ENCODE measurements around the gene PTPRT.

The PTPRT gene

DNA sequence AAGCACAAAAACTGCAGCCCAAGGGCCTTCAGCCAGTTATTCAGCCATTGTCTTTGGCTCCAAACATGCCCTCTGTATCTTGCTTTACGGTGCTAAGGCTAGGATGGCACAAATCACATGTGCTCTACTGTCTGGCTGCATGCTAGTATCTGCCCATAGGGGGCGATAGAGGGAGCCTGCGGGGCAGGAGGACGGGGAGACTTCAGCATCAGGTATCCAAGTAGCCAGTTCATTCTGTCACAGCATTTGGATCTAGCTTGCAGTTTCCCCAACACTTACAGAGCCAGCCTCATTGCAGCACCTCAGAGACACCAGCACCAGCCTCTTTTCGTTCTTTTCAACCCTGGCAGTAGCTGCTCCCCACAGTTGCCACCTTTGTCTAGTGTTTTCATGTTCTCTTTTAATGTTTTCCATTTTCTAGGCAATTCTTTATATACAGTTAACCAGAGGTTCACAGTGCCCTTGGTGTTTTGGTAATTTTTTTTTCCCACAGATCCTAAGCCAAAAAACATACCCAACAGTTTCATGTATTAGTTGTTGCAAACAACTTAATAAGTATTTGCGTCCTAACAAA lies 705.9 kb downstream of the PTPRT start:
- no peak for DNase-seq (ENCODE audit: low spot score)
- TF ChIP-seq, protein P1, sequence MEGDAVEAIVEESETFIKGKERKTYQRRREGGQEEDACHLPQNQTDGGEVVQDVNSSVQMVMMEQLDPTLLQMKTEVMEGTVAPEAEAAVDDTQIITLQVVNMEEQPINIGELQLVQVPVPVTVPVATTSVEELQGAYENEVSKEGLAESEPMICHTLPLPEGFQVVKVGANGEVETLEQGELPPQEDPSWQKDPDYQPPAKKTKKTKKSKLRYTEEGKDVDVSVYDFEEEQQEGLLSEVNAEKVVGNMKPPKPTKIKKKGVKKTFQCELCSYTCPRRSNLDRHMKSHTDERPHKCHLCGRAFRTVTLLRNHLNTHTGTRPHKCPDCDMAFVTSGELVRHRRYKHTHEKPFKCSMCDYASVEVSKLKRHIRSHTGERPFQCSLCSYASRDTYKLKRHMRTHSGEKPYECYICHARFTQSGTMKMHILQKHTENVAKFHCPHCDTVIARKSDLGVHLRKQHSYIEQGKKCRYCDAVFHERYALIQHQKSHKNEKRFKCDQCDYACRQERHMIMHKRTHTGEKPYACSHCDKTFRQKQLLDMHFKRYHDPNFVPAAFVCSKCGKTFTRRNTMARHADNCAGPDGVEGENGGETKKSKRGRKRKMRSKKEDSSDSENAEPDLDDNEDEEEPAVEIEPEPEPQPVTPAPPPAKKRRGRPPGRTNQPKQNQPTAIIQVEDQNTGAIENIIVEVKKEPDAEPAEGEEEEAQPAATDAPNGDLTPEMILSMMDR (IDR thresholded peaks at IDR 0.05; ENCODE audit: borderline replicate concordance, control extremely low read depth, extremely low read depth, insufficient read depth, missing control alignments), result no peak
- in situ Hi-C loops (cut with MboI; ENCODE audit: low sequenced_read_pairs, unreplicated experiment), result no loop called here

DNA sequence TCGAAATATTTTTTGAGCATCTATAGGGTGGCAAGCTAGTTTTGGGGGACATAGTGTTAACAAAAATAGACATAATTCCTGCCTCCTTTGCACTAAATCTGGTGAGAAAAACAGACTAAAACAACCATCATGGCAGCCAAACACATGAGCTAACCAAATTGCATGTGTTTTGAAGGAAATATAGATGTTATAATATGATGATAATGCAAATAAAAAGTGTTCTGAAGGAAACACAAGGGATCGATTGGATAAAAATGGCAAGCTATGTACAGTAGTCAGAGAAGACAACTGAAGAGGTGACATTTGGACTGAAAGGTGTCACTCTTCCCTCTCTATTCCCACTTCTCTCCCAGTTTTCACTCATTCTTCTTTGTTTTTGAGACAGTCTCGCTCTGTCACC lies 706.9 kb downstream of the PTPRT start:
- in situ Hi-C loops (cut with MboI; ENCODE audit: low sequenced_read_pairs, unreplicated experiment), result no loop called here
- no peak for DNase-seq (ENCODE audit: low spot score)
- TF ChIP-seq, protein P1 (IDR thresholded peaks at IDR 0.05; ENCODE audit: borderline replicate concordance, control extremely low read depth, extremely low read depth, insufficient read depth, missing control alignments), result no peak

DNA sequence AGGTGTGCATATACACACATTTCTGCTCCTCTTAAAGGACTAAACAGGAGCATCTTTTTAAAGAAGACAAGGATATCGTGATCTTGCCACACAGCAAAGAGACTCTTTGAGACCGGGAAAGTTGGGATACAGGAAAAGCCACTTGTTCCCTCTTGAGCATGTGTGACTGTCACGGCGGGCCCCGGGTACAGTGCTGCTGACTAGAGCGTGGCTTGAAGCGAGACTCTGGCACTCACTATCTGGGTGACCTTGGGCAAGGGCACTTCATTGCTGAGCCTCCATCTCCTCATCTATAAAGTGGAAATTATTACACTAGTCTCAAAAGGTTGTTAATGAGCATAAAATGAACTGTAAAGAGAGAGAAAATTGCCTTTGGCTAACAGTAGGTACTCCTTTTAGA lies 713.9 kb downstream of the PTPRT start:
- DNase-seq (ENCODE audit: low spot score), result no peak
- TF ChIP-seq, protein P1 (IDR thresholded peaks at IDR 0.05; ENCODE audit: borderline replicate concordance, control extremely low read depth, extremely low read depth, insufficient read depth, missing control alignments), result no peak
- in situ Hi-C loops (cut with MboI; ENCODE audit: low sequenced_read_pairs, unreplicated experiment), result no loop called here

DNA sequence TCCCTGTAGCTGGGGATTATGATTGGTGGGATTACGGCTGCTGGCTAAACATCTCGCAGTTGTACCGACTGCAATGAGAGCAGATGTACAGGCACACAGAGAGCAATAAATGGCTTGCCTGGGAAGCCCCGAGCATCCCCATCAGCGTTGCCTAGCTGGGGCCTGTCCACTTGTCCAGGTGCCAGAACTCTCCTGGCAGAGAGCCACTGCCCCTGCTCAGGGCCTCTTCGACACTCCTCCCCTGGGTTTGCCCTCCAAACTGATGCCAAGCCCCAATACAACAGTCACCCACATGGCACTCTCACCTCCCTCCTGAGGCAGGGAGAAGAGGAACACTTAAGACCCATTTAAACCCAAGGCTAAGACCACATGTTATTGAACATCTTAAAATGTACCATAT lies 715.1 kb downstream of the PTPRT start:
- in situ Hi-C loops (cut with MboI; ENCODE audit: low sequenced_read_pairs, unreplicated experiment), result no loop called here
- DNase-seq (ENCODE audit: low spot score), result no peak
- TF ChIP-seq, protein P1 (IDR thresholded peaks at IDR 0.05; ENCODE audit: borderline replicate concordance, control extremely low read depth, extremely low read depth, insufficient read depth, missing control alignments), result no peak

DNA sequence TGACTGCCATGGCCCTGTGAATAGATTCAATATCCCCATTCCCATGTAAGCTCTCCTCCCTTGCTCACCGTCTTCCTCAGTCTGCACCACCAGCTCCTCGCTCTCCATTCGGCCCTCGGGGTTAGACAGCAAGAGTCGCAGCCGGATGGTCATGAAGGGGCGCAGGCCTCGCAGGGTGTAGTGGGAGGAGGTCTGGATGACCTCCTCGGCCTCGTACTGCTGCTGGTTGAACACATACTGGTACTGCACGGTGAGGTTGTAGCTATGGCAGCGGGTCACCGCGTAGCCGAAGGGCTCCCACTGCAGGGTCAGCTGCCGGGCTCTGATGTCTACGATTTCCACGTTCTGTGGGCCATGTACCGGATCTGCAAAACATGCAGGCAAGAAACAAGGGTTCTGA lies 717.5 kb downstream of the PTPRT start:
- TF ChIP-seq, protein P1 (IDR thresholded peaks at IDR 0.05; ENCODE audit: borderline replicate concordance, control extremely low read depth, extremely low read depth, insufficient read depth, missing control alignments), result no peak
- DNase-seq (ENCODE audit: low spot score), result no peak
- in situ Hi-C loops (cut with MboI; ENCODE audit: low sequenced_read_pairs, unreplicated experiment), result no loop called here

DNA sequence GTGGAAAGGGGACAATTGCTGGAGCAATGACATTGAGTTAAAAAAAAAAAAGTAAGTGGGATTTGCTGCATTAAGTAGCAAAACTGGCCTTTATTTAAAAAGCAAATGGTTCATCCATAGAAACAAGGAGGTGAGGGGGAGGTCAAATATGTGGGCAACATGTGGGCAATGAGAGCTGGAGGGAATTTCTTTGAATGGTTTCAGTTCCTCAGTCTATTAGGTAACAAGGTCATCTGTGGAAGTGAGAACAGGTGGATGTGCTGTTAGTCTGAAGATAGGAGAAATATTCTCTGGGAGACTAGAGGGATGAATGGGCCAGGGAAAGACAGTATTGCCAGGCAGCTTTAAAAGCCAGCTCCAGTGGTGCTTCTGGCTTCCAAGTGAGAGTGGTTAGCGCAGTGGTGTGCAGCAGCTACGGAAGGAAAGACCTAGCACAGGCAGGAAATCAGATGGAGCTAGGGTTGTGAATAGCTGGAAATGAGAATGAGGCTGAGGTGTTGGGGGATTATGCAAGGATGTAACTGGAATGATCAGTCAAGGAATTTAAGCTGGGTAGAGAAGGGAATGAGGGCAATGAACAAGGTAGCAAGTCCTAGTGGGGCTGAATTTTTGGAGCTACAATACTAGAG lies 727.6 kb downstream of the PTPRT start:
- TF ChIP-seq, protein P1 (IDR thresholded peaks at IDR 0.05; ENCODE audit: borderline replicate concordance, control extremely low read depth, extremely low read depth, insufficient read depth, missing control alignments), result no peak
- in situ Hi-C loops (cut with MboI; ENCODE audit: low sequenced_read_pairs, unreplicated experiment), result no loop called here
- no peak for DNase-seq (ENCODE audit: low spot score)

Measured in GM13976 (cell line).